ENCODE data around the gene GLYATL1. TPM values are rescaled to one million over a fixed set of nuclear protein-coding genes. Genes with fewer than 3 reads are reported as not detected.

The GLYATL1 gene
- total and polyA plus RNA-seq, 11 donors = 1.6 TPM; not detected in 10

GRCh38 chr11:58928691-58929090 lies 10.6 kb upstream of the GLYATL1 start:
- Histone ChIP-seq H3K27me3 (peaks cover 0 to 27% (median 4%) of the 10 kb centered on the region in 9 donors), H3K4me3 (no peak overlapping the region), H3K9me3 (no peaks in the 10 kb centered on the region), H3K4me1 (peaks cover 0 to 7% (median 0%) of the 10 kb centered on the region in 12 donors), H3K36me3 (no peaks in the 10 kb centered on the region), H3K27ac (no peak overlapping the region)
- intact Hi-C loops (cut with DNase I) = no loop called here
- no peak for TF ChIP-seq POLR2A (IDR thresholded peaks at IDR 0.05)
- TF ChIP-seq, protein P1, sequence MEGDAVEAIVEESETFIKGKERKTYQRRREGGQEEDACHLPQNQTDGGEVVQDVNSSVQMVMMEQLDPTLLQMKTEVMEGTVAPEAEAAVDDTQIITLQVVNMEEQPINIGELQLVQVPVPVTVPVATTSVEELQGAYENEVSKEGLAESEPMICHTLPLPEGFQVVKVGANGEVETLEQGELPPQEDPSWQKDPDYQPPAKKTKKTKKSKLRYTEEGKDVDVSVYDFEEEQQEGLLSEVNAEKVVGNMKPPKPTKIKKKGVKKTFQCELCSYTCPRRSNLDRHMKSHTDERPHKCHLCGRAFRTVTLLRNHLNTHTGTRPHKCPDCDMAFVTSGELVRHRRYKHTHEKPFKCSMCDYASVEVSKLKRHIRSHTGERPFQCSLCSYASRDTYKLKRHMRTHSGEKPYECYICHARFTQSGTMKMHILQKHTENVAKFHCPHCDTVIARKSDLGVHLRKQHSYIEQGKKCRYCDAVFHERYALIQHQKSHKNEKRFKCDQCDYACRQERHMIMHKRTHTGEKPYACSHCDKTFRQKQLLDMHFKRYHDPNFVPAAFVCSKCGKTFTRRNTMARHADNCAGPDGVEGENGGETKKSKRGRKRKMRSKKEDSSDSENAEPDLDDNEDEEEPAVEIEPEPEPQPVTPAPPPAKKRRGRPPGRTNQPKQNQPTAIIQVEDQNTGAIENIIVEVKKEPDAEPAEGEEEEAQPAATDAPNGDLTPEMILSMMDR (IDR thresholded peaks at IDR 0.05) = no peak
- ATAC-seq (no peak), DNase-seq (no peak)

DNA sequence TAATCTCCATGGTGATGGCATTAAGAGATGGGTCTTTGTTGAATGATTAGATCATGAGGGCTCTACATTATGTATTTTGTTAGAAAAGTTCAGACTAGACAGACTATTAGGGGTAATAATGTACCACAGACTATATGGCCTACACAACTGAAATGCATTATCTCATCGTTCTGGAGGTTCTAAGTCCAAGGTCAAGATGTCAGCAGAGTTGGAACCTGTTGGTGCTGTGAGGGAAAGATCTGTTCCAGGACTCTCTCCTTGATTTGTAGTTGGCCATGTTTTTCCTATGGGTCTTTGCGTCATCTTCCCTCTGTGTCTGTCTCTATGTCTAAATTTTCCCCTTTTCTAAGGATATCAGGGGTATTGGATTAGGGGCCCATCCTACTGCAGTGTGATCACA lies 8.4 kb upstream of the GLYATL1 start:
- H3K9me3 ChIP-seq = no peaks in the 10 kb centered on the region
- DNase-seq (no peak), ATAC-seq (no peak)
- WGBS, 4 donors = 71 to 82% (median 75%) methylated on average over 2 of the region's 2 CpGs
- no peak overlapping the region for H3K4me3 ChIP-seq
- TF ChIP-seq POLR2A (IDR thresholded peaks at IDR 0.05) = no peak
- TF ChIP-seq, protein P1 (IDR thresholded peaks at IDR 0.05) = no peak
- peaks cover 0 to 7% (median 0%) of the 10 kb centered on the region in 12 donors for H3K4me1 ChIP-seq
- H3K27ac ChIP-seq = no peak overlapping the region
- intact Hi-C loops (cut with DNase I) = no loop called here
- H3K27me3 ChIP-seq = peaks cover 0 to 27% (median 4%) of the 10 kb centered on the region in 9 donors
- H3K36me3 ChIP-seq = no peaks in the 10 kb centered on the region

- 79 to 87% (median 84%) methylated on average over 3 of the region's 3 CpGs for WGBS, 4 donors
- TF ChIP-seq, protein P1 (IDR thresholded peaks at IDR 0.05) = no peak
- TF ChIP-seq POLR2A (IDR thresholded peaks at IDR 0.05) = no peak
- ATAC-seq = no peak
- H3K4me1 ChIP-seq = no peaks in the 10 kb centered on the region
- no peaks in the 10 kb centered on the region for H3K36me3 ChIP-seq
- H3K27ac ChIP-seq = no peak overlapping the region
- peaks cover 0 to 25% (median 0%) of the 10 kb centered on the region in 9 donors for H3K27me3 ChIP-seq
- DNase-seq = no peak
- H3K4me3 ChIP-seq = no peak overlapping the region
- no peaks in the 10 kb centered on the region for H3K9me3 ChIP-seq
- intact Hi-C loops (cut with DNase I) = no loop called here
These were observed 5.6 kb upstream of the GLYATL1 start for GRCh38 chr11:58933661-58934060.

DNA sequence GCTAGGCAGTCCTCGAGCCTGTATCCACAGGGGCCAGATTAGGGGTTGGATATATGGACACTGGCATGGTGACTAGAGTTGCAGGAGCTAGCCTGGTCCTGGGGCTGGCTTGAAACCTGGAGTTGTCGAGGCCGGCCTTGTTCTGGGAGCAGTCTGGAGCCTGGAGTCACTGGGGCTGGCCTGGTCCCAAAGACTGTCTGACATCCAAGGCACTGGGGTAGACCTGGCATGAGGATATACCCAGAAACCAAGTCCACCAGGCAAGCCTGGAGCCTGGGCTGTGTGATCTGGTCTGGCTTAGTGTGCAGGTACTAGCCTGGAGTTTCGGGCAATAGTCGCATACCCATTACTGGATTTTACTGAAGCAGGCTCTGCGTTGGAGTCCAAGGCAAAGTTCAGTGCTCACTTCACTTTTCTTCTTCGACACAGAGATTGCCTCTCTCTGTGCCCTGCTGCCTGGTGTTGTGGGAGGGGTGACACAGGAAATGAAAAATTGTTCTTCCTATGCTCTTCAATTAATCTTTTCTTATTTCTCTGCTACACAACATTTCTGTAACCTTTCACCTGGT lies 4.3 kb upstream of the GLYATL1 start:
- 83 to 91% (median 90%) methylated on average over 6 to 7 of the region's 7 CpGs for whole genome bisulfite sequencing, 4 donors
- ATAC-seq (no peak), DNase-seq (no peak)
- intact Hi-C loops (cut with DNase I) = no loop called here
- Histone ChIP-seq H3K4me1 (no peaks in the 10 kb centered on the region), H3K27me3 (peaks cover 0 to 19% (median 0%) of the 10 kb centered on the region in 9 donors), H3K9me3 (no peaks in the 10 kb centered on the region), H3K4me3 (no peak overlapping the region), H3K36me3 (no peaks in the 10 kb centered on the region), H3K27ac (no peak overlapping the region)
- TF ChIP-seq, protein P1 (IDR thresholded peaks at IDR 0.05) = no peak

All from heart left ventricle (tissue), 16 donors.